Stimulated activated naive CD8-positive, alpha-beta T cell treated with anti-CD3 and anti-CD28 coated beads, Interleukin-15, Interleukin-2, amounts not matched to agents 100 ng/mL and 50 ng/mL, for 24 hours (primary cell): ENCODE results near the gene STK39.

Source experiments
- H3K27ac Mint-ChIP-seq: one replicate; pipeline ENCODE4 v1.8.0; 2021; ENCODE audit warnings: mild to moderate bottlenecking, mixed read lengths
- H3K27me3 Mint-ChIP-seq: one replicate; pipeline ENCODE4 v1.8.0; 2021; ENCODE audit warnings: mixed read lengths
- H3K36me3 Mint-ChIP-seq: one replicate; pipeline ENCODE4 v1.8.0; 2021; ENCODE audit warnings: low read depth, mixed read lengths
- H3K4me1 Mint-ChIP-seq: one replicate; pipeline ENCODE4 v1.8.0; 2021; ENCODE audit warnings: low read depth, mixed read lengths
- H3K4me3 Mint-ChIP-seq: one replicate; pipeline ENCODE4 v1.8.0; 2021; ENCODE audit warnings: mild to moderate bottlenecking, mixed read lengths
- H3K9me3 Mint-ChIP-seq: one replicate; pipeline ENCODE4 v1.8.0; 2021; ENCODE audit warnings: mixed read lengths

STK39 gene

GRCh38 chr2:167954495-167954894 lies 292.9 kb downstream of the STK39 start:
- Mint-ChIP-seq H3K27me3 (no peaks in the 10 kb centered on the region), H3K4me1 (no peaks in the 10 kb centered on the region), H3K36me3 (peaks cover 20% of the 10 kb centered on the region), H3K9me3 (no peaks in the 10 kb centered on the region), H3K4me3 (no peak overlapping the region), H3K27ac (no peak overlapping the region)

- Mint-ChIP-seq H3K27me3 (no peaks in the 10 kb centered on the region), H3K27ac (no peak overlapping the region), H3K4me1 (no peaks in the 10 kb centered on the region), H3K4me3 (no peak overlapping the region), H3K9me3 (peaks cover 2% of the 10 kb centered on the region), H3K36me3 (peaks cover 17% of the 10 kb centered on the region)
Observed at GRCh38 chr2:167953776-167954175, 293.6 kb downstream of the STK39 start.

GRCh38 chr2:167950571-167950970 lies 296.8 kb downstream of the STK39 start:
- Mint-ChIP-seq H3K27ac (no peak overlapping the region), H3K9me3 (peaks cover 12% of the 10 kb centered on the region), H3K4me3 (no peak overlapping the region), H3K4me1 (no peaks in the 10 kb centered on the region), H3K27me3 (no peaks in the 10 kb centered on the region), H3K36me3 (peaks cover 7% of the 10 kb centered on the region)

- Mint-ChIP-seq H3K4me3 (no peak overlapping the region), H3K36me3 (no peaks in the 10 kb centered on the region), H3K27me3 (no peaks in the 10 kb centered on the region), H3K4me1 (no peaks in the 10 kb centered on the region), H3K9me3 (peaks cover 12% of the 10 kb centered on the region), H3K27ac (no peak overlapping the region)
Observed at GRCh38 chr2:167946441-167946841, 301.0 kb downstream of the STK39 start.

- H3K27ac Mint-ChIP-seq, result no peak overlapping the region
Observed at GRCh38 chr2:167945660-167946368, 301.6 kb downstream of the STK39 start.

GRCh38 chr2:167944825-167945659 lies 302.4 kb downstream of the STK39 start:
- no peak overlapping the region for H3K27ac Mint-ChIP-seq
- no peaks in the 10 kb centered on the region for H3K4me1 Mint-ChIP-seq
- peaks cover 7% of the 10 kb centered on the region for H3K27me3 Mint-ChIP-seq
- no peak overlapping the region for H3K4me3 Mint-ChIP-seq
- no peaks in the 10 kb centered on the region for H3K36me3 Mint-ChIP-seq
- peaks cover 12% of the 10 kb centered on the region for H3K9me3 Mint-ChIP-seq

More at GRCh38 chr2:167945660-167946368, 301.6 kb downstream of the STK39 start:
- Mint-ChIP-seq H3K4me3 (no peak overlapping the region), H3K9me3 (peaks cover 12% of the 10 kb centered on the region), H3K36me3 (no peaks in the 10 kb centered on the region), H3K4me1 (no peaks in the 10 kb centered on the region), H3K27me3 (peaks cover under 1% of the 10 kb centered on the region)

- no peak overlapping the region for H3K4me3 Mint-ChIP-seq
- no peaks in the 10 kb centered on the region for H3K4me1 Mint-ChIP-seq
- H3K27me3 Mint-ChIP-seq, result peaks cover 12% of the 10 kb centered on the region
- H3K9me3 Mint-ChIP-seq, result peaks cover 11% of the 10 kb centered on the region
- no peak overlapping the region for H3K27ac Mint-ChIP-seq
- no peaks in the 10 kb centered on the region for H3K36me3 Mint-ChIP-seq
Observed at GRCh38 chr2:167943897-167944296, 303.5 kb downstream of the STK39 start.

- no peak overlapping the region for H3K4me3 Mint-ChIP-seq
- no peak overlapping the region for H3K27ac Mint-ChIP-seq
Observed at GRCh38 chr2:167943368-167943767, 304.0 kb downstream of the STK39 start.

GRCh38 chr2:167942366-167943081 lies 304.9 kb downstream of the STK39 start:
- no peaks in the 10 kb centered on the region for H3K4me1 Mint-ChIP-seq
- peaks cover 12% of the 10 kb centered on the region for H3K27me3 Mint-ChIP-seq
- H3K36me3 Mint-ChIP-seq, result no peaks in the 10 kb centered on the region
- no peak overlapping the region for H3K4me3 Mint-ChIP-seq
- no peaks in the 10 kb centered on the region for H3K9me3 Mint-ChIP-seq
- no peak overlapping the region for H3K27ac Mint-ChIP-seq

More at GRCh38 chr2:167943368-167943767, 304.0 kb downstream of the STK39 start:
- Mint-ChIP-seq H3K9me3 (peaks cover 5% of the 10 kb centered on the region), H3K27me3 (peaks cover 12% of the 10 kb centered on the region), H3K36me3 (no peaks in the 10 kb centered on the region), H3K4me1 (no peaks in the 10 kb centered on the region)

GRCh38 chr2:167941604-167942003 lies 305.8 kb downstream of the STK39 start:
- Mint-ChIP-seq H3K27ac (no peak overlapping the region), H3K4me3 (no peak overlapping the region)

GRCh38 chr2:167940734-167941507 lies 306.5 kb downstream of the STK39 start:
- H3K4me1 Mint-ChIP-seq, result no peaks in the 10 kb centered on the region
- no peak overlapping the region for H3K27ac Mint-ChIP-seq
- H3K27me3 Mint-ChIP-seq, result peaks cover 12% of the 10 kb centered on the region
- H3K36me3 Mint-ChIP-seq, result no peaks in the 10 kb centered on the region
- no peaks in the 10 kb centered on the region for H3K9me3 Mint-ChIP-seq
- no peak overlapping the region for H3K4me3 Mint-ChIP-seq

More at GRCh38 chr2:167941604-167942003, 305.8 kb downstream of the STK39 start:
- Mint-ChIP-seq H3K4me1 (no peaks in the 10 kb centered on the region), H3K27me3 (peaks cover 12% of the 10 kb centered on the region), H3K36me3 (no peaks in the 10 kb centered on the region), H3K9me3 (no peaks in the 10 kb centered on the region)

- Mint-ChIP-seq H3K27ac (no peak overlapping the region), H3K4me1 (no peaks in the 10 kb centered on the region)
Observed at GRCh38 chr2:167940346-167940725, 307.1 kb downstream of the STK39 start.

GRCh38 chr2:167939514-167940345 lies 307.7 kb downstream of the STK39 start:
- H3K4me1 Mint-ChIP-seq, result no peaks in the 10 kb centered on the region
- H3K9me3 Mint-ChIP-seq, result peaks cover 3% of the 10 kb centered on the region
- H3K36me3 Mint-ChIP-seq, result no peaks in the 10 kb centered on the region
- peaks cover 12% of the 10 kb centered on the region for H3K27me3 Mint-ChIP-seq
- no peak overlapping the region for H3K27ac Mint-ChIP-seq
- H3K4me3 Mint-ChIP-seq, result no peak overlapping the region

More at GRCh38 chr2:167940346-167940725, 307.1 kb downstream of the STK39 start:
- H3K9me3 Mint-ChIP-seq, result peaks cover under 1% of the 10 kb centered on the region
- H3K27me3 Mint-ChIP-seq, result peaks cover 12% of the 10 kb centered on the region
- H3K36me3 Mint-ChIP-seq, result no peaks in the 10 kb centered on the region
- H3K4me3 Mint-ChIP-seq, result no peak overlapping the region
